Fibroblast of villous mesenchyme (primary cell): ENCODE measurements around the gene CD34. TPM values are rescaled to one million over a fixed set of nuclear protein-coding genes. Genes with fewer than 3 reads are reported as not detected.

Source experiments
- DNase-seq: peaks from one replicate; pipeline ENCODE4 v3.0.0-alpha.2; 2010; ENCODE audit warnings: low read depth
- H3K4me3 ChIP-seq: 2 replicates; pipeline ENCODE4 v1.5.1; 2011; ENCODE audit warnings: low read depth, mild to moderate bottlenecking, low read length
- CTCF ChIP-seq: IDR thresholded peaks from 2 replicates; pipeline ENCODE4 v1.5.1; 2012; ENCODE audit warnings: low read depth, mild to moderate bottlenecking, low read length; ENCODE audit not compliant: insufficient read depth
- total RNA-seq: library from RNA; depleted of rRNA; stranded (reverse); fragments of >200 nt; gene quantifications from 2 replicates; pipeline ENCODE4 v1.2.3, GENCODE V29; 2012

The CD34 gene
- total RNA-seq, 1 donor, result 0.43 TPM

GRCh38 chr1:207838156-207839082 is 72.5 kb downstream of the CD34 start:
- DNase-seq, result peak; percentile 69
- no peak overlapping the region for H3K4me3 ChIP-seq
- TF ChIP-seq CTCF, result no peak

DNA sequence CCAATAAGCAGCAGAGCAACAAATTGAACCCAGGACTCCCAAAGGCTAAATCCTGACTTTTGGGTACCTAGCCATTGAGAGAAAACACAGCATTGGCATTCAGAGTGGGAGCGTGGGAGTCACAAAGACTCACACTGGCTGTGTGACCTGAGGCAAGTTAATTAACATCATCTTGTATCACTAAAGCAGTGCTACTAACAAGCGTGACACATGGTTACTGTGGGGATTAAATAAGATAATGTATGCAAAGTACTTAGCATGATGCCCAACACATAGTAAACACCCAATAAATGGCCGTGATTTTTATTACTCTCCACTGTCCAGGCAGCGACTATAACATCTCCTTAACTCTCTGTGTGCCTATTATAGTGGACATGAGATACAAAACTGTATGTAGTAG is 73.3 kb downstream of the CD34 start:
- TF ChIP-seq CTCF, result no peak
- no peak overlapping the region for H3K4me3 ChIP-seq
- DNase-seq, result no peak

GRCh38 chr1:207836591-207837347 is 74.2 kb downstream of the CD34 start:
- no peak overlapping the region for H3K4me3 ChIP-seq
- DNase-seq, result no peak
- TF ChIP-seq CTCF, result no peak

GRCh38 chr1:207835958-207836357 is 75.0 kb downstream of the CD34 start:
- DNase-seq, result no peak
- no peak overlapping the region for H3K4me3 ChIP-seq
- no peak for TF ChIP-seq CTCF

DNA sequence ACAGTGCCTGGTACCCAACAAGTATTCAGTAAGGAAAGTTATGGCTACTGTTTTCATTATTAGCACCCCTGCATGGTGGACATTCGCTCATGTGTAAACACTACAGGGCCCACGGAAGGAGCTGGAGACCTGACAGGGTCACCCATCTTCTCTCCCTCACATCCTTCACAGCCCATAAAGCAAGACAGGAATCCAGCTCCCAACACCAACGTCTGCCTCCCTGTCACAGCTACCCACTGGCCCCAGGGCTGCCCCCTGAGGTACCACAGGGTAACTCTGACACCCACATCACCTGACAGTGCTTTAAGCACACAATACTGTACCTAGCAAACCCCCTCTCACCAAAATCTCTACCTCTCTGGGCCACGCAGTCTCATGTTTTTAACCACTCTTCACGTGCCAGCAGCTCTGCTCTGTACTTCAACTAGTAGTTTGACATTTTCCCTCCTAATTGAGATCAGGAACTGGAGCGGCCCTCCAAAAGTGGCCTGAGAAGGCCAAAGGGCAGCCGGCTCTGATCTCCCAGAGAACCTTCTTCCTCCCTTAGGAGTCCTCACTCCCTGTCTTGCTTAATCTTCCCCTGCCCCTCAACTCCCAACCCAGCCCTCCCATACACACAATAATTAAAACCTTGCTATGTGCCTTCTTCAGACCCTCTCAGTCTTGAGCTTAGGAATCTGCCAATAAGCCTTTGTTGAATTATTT is 76.8 kb downstream of the CD34 start:
- DNase-seq, result no peak
- no peak for TF ChIP-seq CTCF
- H3K4me3 ChIP-seq, result no peak overlapping the region

DNA sequence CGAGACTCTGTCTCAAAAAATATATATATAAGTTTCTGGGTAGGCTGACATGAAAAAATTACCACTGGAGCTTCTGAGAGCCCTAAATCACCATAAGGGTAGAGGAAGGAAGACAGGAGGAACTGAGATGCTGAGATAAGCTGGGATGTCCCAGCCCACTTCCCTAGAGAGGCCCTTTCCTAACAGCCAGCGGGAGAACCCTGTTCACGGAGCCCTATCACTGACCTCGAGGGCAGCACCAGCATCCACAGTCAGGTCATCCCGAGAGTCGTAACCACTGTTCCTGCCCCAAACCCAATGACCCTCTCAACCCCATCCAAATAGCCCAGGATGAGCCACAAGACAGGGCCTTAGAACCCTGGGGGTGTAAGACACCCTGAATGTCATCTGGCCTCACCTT is 77.5 kb downstream of the CD34 start:
- no peak overlapping the region for H3K4me3 ChIP-seq
- TF ChIP-seq CTCF, result no peak
- DNase-seq, result no peak
